ENCODE measurements around the gene AXIN1.

AXIN1 gene

DNA sequence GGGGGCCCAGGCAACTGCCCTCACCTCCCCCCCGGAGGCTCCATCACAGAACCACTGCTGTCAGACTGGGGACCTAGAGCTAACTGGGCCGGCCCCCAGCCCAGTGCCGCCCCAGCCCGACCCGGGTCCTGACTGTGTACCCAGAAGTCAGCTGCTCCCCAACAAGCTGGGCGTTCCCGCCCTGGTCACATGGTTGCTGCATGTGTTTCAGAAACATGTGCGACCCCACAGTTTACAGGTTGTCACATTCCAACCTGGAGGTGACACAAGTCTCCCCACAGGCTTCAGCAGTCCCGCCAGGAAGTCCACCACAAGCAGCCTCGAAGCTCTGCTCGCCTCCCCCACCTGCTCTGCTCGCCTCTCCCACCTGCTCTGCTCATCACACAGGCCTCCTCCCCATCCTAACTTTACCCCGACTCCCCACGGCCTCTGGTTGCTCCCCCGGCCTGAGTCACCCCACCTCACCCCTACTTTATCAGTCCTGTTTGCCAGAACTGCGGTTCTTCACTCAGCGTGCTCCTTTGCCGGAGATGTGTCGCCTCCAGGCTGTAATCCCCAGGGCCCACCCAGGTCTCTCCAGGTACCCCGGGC is 16.8 kb upstream of the AXIN1 start:
- POLR2A ChIA-PET: no interaction called here
- CTCF ChIA-PET: interaction anchor here (1.2 kb wide), 2 partner anchors 13 to 303 kb away, joined by 4 read pairs; no protein-coding TSS in a partner anchor
- TF ChIP-seq, protein P1, sequence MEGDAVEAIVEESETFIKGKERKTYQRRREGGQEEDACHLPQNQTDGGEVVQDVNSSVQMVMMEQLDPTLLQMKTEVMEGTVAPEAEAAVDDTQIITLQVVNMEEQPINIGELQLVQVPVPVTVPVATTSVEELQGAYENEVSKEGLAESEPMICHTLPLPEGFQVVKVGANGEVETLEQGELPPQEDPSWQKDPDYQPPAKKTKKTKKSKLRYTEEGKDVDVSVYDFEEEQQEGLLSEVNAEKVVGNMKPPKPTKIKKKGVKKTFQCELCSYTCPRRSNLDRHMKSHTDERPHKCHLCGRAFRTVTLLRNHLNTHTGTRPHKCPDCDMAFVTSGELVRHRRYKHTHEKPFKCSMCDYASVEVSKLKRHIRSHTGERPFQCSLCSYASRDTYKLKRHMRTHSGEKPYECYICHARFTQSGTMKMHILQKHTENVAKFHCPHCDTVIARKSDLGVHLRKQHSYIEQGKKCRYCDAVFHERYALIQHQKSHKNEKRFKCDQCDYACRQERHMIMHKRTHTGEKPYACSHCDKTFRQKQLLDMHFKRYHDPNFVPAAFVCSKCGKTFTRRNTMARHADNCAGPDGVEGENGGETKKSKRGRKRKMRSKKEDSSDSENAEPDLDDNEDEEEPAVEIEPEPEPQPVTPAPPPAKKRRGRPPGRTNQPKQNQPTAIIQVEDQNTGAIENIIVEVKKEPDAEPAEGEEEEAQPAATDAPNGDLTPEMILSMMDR (IDR thresholded peaks at IDR 0.05; ENCODE audit: control extremely low read depth, extremely low read depth, low read depth, missing control alignments): no peak
- DNase-seq (ENCODE audit: extremely low spot score): no peak

DNA sequence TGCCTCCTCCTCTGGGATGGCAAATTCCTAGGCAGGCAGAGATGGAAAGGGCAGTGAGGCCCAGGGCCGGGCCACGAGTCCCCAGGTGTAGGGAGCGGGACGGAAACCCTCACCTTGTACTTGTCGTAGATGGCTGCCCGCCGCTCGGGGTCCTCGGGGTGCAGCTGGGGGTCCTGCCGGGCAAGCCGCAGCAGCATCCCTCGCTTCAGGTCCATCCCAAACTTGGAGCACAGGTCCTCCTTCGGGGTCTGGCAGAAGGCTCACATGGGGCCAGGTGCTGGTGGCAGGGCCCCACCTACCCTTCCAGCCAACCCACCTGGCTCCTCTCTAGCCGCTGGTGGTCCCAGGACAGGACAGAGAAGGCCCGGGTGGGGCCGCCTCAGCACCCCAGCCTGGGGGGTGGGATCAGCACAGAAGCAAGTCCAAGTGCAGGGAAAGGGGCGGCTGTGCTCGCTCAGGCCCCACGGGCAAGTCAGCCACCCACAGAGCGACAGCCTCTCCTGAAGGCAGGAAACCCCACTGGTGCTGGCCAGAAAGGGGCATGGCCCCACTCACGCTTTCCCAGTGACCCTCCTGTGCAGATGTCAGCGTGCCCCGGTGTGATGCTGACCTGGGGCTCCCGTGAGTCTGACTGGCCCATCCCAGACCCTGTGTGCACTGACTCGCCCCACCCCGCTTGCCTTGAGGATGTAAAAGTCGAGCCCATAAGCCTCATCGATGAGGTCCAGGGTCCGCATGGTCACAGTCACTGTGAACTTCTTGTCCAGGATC is 16.1 kb upstream of the AXIN1 start:
- ChIA-PET POLR2A (no interaction called here), CTCF (interaction anchor here (1.2 to 1.3 kb wide), 3 partner anchors 12 to 303 kb away, joined by 3 to 4 read pairs (median 4); no protein-coding TSS in a partner anchor)
- DNase-seq (ENCODE audit: extremely low spot score): no peak
- TF ChIP-seq, protein P1 (IDR thresholded peaks at IDR 0.05; ENCODE audit: control extremely low read depth, extremely low read depth, low read depth, missing control alignments): no peak

DNA sequence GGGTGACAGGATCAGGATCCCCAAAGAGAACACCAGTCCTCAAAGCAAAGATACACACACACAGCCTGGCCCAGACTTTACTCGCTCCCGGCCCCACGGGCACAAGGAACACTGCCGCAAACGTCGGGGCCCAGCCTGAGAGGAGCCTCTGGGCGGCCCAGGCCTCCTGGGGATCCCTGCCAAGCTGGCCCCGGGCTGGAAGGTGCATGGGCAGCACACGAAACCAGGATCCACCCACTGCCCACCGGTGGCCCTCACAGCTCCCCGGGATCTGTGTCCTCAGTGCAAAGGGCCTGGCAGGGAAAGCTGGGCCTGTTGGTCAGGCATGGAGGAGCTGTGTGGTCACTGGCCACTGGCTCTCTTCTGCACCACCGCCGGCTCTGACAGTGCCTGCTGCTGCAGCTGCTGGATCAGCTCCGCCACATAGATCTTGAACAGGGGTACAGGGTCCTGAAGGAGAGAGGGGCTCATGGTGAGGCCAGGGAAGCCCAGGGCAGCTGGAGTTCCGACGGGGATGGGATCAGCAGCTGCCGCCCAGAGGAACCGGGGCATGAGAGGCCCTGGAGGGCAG is 14.9 kb upstream of the AXIN1 start:
- TF ChIP-seq, protein P1 (IDR thresholded peaks at IDR 0.05; ENCODE audit: control extremely low read depth, extremely low read depth, low read depth, missing control alignments): no peak
- CTCF ChIA-PET: interaction anchor here (1.3 to 1.4 kb wide), 2 partner anchors 249 to 260 kb away, joined by 3 read pairs; no protein-coding TSS in a partner anchor
- POLR2A ChIA-PET: no interaction called here
- DNase-seq (ENCODE audit: extremely low spot score): no peak

DNA sequence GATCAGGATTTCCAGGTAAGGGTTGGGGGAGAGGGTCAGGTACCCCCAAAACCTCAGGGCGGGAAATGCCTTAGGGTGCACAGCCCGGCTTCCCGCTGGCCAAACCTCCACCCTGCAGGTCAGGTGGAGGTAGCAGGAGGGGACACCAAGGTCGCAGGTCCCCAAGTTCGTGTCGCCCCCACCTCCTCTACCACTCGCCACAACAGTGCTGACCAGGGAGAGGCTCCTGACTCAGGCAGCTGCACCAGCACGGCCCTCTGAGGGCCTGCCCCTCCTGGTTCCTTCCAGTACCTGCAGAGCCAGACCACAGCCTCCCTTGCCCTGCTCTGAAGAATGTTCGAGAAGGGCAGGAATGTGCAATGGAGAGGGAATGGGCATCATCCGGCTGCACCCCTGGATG is 14.0 kb upstream of the AXIN1 start:
- CTCF ChIA-PET: interaction anchor here (1.4 kb wide), 1 partner anchor 259 kb away, joined by 3 read pairs; no protein-coding TSS in a partner anchor
- DNase-seq (ENCODE audit: extremely low spot score): no peak
- TF ChIP-seq, protein P1 (IDR thresholded peaks at IDR 0.05; ENCODE audit: control extremely low read depth, extremely low read depth, low read depth, missing control alignments): no peak
- POLR2A ChIA-PET: no interaction called here

DNA sequence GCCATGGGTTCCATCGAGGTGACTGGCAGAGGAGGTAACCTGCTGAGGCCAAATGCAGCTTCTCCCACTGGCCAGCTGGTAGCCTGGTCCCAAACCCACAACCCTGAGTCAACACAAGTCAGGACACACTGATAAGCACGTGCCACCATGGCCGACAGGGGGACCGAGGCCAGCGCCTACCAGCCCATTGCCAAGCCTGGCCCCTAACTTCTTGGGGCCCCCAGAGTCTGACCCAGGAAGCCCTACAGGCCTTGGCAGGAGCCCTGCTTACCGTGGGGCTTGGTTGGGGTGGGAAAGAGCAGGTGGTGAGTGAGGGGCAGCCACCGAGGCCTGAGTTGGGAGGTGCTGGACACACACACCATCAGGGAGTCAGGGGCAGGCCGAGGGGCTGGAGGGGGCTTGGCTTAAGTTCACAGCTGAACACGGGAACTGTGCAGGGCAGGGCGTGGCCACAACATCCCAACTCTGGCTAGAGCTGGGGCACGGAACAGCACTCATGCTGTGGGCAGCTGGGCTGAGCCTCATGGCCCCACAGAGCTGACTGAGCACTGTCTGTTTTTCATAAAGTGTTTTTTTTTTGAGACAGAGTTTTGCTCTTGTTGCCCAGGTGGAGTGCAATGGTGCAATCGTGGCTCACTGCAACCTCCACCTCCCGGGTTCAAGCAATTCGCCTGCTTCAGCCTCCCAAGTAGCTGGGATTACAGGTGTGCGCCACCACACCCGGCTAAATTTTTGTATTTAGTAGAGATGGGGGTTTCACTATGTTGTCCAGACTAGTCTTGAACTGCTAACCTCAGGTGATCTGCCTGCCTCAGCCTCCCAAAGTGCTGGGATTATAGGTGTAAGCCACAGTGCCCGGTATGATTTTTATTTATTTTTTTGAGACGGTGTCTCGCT is 12.3 kb upstream of the AXIN1 start:
- ChIA-PET POLR2A (interaction anchor here (0.9 kb wide), 1 partner anchor 12 kb away, joined by 6 read pairs; the partner anchor contains the start of gene AXIN1), CTCF (interaction anchor here (1.2 to 4.8 kb wide), 3 partner anchors 247 to 269 kb away, joined by 3 to 43 read pairs (median 5); no protein-coding TSS in a partner anchor)
- TF ChIP-seq, protein P1 (IDR thresholded peaks at IDR 0.05; ENCODE audit: control extremely low read depth, extremely low read depth, low read depth, missing control alignments): no peak
- no peak for DNase-seq (ENCODE audit: extremely low spot score)

All from GM10248 (cell line).